ENCODE measurements around the gene APP.

DNA sequence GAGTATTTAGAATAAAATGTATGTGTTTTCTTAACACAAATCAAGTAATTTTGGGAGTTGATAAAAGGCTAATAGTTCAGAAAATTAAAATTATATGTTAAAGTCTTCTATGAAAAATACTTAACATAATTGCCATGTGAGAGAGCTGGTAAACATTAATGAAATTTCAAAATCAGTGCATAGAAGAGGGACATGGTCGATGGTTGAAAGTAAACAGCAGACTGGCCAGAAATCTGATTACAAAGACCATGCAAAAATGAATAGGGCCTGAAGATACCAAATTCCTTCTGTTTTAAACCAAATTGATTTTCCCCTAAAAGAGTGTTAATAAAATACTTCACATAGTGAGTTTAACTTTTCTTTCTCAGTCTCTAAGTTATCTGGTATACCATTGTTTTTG, 307.5 kb downstream of the APP start:
- no peak for TF ChIP-seq POLR2AphosphoS5 (IDR thresholded peaks at IDR 0.05)
- TF ChIP-seq, protein P1, sequence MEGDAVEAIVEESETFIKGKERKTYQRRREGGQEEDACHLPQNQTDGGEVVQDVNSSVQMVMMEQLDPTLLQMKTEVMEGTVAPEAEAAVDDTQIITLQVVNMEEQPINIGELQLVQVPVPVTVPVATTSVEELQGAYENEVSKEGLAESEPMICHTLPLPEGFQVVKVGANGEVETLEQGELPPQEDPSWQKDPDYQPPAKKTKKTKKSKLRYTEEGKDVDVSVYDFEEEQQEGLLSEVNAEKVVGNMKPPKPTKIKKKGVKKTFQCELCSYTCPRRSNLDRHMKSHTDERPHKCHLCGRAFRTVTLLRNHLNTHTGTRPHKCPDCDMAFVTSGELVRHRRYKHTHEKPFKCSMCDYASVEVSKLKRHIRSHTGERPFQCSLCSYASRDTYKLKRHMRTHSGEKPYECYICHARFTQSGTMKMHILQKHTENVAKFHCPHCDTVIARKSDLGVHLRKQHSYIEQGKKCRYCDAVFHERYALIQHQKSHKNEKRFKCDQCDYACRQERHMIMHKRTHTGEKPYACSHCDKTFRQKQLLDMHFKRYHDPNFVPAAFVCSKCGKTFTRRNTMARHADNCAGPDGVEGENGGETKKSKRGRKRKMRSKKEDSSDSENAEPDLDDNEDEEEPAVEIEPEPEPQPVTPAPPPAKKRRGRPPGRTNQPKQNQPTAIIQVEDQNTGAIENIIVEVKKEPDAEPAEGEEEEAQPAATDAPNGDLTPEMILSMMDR (IDR thresholded peaks at IDR 0.05), result no peak

All from breast epithelium (tissue), 3 donors.